NCI-H128 (cell line): ENCODE data around the gene KAT14.
"Not testable (repeated sequence)": the region's sequence is repeated elsewhere in the genome, so short reads cannot be mapped to it uniquely, and the experiment has no call there.

Source experiments
- DNase-seq: peaks from one replicate; lab custom pipeline; 2025; ENCODE audit not compliant: unreplicated experiment; lab: John Stamatoyannopoulos, UW

The KAT14 gene

DNA sequence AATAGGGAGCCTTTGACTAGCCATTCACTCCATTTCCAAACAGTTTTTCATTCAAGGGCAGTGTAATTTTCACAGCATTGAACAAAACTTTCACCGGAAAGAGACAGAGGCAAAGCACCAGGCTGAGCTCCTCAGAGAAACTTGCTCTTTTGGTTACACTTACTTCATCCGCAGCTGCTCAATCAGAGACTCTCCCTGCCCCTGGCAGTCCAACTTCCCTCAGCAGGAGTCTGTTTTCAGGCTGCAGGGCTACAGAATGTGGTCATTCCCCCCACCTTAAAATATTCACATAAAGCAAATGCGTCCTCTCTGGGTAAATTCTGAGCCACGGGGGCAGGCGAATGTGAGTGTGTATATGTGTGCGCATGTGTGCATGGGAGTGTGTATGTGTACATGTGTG lies 80.6 kb downstream of the KAT14 start:
- no peak for DNase-seq

DNA sequence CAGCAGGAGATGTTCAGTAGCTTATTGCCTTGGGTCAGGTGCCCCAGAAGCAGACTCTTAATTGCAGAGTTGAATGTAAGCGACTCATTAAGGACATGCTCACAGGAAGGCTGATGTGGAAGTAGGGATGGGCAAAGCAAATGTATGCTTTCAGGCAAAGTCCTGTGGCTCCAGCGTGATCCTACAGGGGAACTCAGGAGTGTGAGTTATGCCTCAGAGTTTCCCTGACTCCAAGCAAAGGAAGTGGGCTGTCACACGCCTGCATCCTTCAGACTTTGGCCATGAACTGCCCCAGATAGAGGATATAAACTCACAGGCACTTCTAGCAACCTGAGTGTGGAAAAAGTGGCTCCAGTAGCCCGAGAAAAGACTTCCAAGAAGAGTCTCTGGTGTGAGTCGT lies 85.7 kb downstream of the KAT14 start:
- DNase-seq = no peak

DNA sequence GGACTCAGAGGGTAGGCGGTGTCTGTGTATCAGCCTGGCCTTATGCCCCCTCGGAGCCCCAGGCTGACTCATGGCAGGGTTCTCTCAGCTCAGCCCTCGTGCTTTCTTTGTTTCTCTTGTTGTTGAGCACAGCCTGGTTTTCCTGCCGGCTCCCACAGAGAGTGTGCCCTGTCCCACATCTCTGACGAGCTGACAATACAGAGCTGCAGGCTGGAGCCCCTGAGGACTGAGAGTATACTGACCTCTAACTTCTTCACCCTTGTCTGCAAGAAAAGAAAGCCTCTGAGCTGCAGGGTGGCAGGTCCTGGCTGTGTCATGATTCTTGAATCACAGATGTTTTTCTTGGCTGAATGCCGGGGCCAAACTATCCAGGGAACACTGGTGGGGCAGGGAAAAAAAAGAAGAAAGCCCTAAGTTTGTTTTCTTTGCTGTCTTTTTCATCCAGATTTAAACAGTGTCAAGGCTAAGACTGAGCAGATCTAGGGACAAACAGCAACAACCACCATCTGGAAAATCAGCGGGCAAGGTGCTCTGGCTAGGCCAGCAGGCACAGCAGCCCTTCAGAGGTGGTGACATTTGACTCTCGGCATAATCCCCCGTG lies 87.4 kb downstream of the KAT14 start:
- no peak for DNase-seq

DNA sequence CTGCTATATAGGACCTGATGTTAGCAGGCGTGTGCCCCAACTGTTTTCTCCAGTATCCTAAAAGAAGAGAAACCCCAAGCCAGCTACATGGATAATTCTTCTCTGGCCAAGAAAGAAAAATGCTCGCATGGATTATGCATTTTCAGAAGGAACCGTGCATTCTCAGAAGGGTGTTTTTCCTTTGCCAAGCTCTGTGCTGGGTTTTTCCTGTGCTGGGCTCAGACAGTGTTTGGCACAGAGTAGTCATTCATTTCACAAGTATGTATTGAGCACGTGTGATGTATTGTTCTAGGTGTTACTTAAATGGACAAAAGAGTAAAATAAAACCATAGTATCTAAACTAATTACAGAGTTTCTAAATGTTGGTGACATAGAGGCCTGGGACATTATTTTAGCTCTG lies 88.0 kb downstream of the KAT14 start:
- no peak for DNase-seq

DNA sequence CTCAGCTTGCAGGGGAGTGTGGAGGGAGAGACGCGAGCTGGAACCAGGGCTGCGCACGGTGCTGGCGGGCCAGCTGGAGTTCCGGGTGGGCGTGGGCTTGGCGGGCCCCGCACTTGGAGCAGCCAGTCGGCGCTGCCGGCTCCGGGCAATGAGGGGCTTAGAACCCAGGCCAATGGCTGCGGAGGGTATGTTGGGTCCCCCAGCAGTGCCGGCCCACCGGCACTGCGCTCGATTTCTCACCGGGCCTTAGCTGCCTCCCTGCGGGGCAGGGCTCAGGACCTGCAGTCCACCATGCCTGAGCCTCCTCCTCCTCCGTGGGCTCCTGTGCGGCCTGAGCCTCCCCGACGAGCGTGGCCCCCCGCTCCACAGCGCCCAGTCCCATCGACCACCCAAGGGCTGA lies 89.1 kb downstream of the KAT14 start:
- DNase-seq = not testable (repeated sequence)

DNA sequence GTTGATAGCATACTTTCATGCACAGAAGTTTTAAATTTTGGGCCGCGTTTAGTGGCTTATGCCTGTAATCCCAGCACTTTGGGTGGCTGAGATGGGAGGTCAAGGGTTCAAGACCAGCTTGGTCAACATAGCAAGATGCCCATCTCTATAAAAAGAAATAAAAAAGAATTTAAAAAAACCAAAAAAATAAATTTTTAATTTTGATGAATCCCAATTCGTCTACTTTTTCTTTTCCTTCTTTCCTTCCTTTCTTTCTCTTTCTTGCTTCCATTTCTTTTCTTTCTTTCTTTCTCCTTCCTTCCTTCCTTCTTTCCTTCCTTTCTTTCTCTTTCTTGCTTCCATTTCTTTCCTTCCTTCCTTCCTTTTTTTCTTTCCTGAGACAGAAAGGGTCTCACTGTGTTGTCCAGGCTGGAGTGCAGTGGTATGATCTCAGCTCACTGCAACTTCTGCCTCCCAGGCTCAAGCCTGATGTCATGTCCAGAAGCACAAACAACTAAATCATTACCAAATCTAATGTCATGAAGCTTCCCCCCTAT lies 95.8 kb downstream of the KAT14 start:
- DNase-seq = no peak
